Measurements from ENCODE around the gene PSMD1.

Gene PSMD1

GRCh38 chr2:231011526-231011925 lies 45.1 kb upstream of the PSMD1 start:
- H3K9me3 ChIP-seq, result no peaks in the 10 kb centered on the region
- intact Hi-C loops (cut with DNase I; ENCODE audit: low total_unique reads), result no loop called here
- DNase-seq, result no peak
- no peaks in the 10 kb centered on the region for H3K4me1 ChIP-seq
- peaks cover 0 to 22% of the 10 kb centered on the region in 2 donors for H3K27me3 ChIP-seq
- no peak for TF ChIP-seq CTCF (IDR thresholded peaks at IDR 0.05)
- no peak overlapping the region for H3K27ac ChIP-seq
- no peak overlapping the region for H3K4me3 ChIP-seq
- no peaks in the 10 kb centered on the region for H3K36me3 ChIP-seq

DNA sequence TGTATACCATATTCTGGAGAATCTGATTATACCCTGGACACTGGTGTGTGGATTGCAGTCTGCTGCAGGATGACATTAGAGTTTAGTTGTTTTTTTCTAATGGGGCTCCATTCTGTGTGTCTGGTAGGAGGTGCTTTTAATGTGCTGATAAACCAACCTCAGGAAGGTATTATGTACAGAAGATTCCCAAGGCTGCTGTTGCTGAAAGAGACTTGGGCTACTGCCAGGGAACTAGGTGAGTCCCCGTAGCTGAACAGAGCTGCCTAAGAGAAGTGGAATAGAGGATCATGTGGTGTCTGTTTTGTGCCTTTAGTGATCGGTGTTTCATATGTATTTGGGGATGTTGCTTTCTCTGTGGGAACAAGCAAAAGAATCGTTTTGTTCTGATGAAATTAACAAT lies 44.2 kb upstream of the PSMD1 start:
- Histone ChIP-seq H3K4me1 (no peaks in the 10 kb centered on the region), H3K27me3 (peaks cover 0 to 22% of the 10 kb centered on the region in 2 donors), H3K4me3 (no peak overlapping the region), H3K9me3 (no peaks in the 10 kb centered on the region), H3K27ac (no peak overlapping the region), H3K36me3 (no peaks in the 10 kb centered on the region)
- intact Hi-C loops (cut with DNase I; ENCODE audit: low total_unique reads), result no loop called here
- no peak for TF ChIP-seq CTCF (IDR thresholded peaks at IDR 0.05)
- DNase-seq, result no peak

- Histone ChIP-seq H3K36me3 (no peaks in the 10 kb centered on the region), H3K27ac (no peak overlapping the region), H3K4me3 (no peak overlapping the region), H3K27me3 (peaks cover 0 to 16% of the 10 kb centered on the region in 2 donors), H3K4me1 (no peaks in the 10 kb centered on the region), H3K9me3 (no peaks in the 10 kb centered on the region)
- intact Hi-C loops (cut with DNase I; ENCODE audit: low total_unique reads), result no loop called here
- TF ChIP-seq CTCF (IDR thresholded peaks at IDR 0.05), result no peak
- no peak for DNase-seq
Observed at GRCh38 chr2:231013820-231014219, 42.8 kb upstream of the PSMD1 start.

DNA sequence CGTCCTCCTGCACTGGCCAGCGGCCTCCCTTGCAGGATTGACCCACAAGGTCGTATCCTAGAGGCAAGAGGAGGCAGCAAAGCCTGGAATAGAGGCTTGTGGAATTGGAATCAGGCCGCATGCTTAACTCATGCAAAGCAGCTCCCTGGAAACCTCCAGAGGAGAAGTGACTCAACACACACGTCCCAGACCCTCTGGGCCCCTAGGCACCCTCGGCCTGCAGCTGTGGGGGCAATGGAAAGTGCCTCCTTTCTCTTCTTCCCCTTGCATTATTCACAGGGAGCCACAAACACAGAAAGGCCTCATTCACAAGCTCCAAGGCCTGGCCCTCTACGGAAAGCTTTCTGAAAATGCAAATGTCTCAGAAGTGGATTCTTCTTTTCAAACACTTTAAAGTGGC lies 41.2 kb upstream of the PSMD1 start:
- peaks cover 0 to 12% of the 10 kb centered on the region in 2 donors for H3K27me3 ChIP-seq
- DNase-seq, result no peak
- no peak for TF ChIP-seq CTCF (IDR thresholded peaks at IDR 0.05)
- H3K27ac ChIP-seq, result no peak overlapping the region
- H3K4me3 ChIP-seq, result no peak overlapping the region
- H3K36me3 ChIP-seq, result no peaks in the 10 kb centered on the region
- H3K4me1 ChIP-seq, result no peaks in the 10 kb centered on the region
- intact Hi-C loops (cut with DNase I; ENCODE audit: low total_unique reads), result no loop called here
- H3K9me3 ChIP-seq, result no peaks in the 10 kb centered on the region

- no peak for DNase-seq
- Histone ChIP-seq H3K27me3 (peaks cover 0 to 12% of the 10 kb centered on the region in 2 donors), H3K9me3 (no peaks in the 10 kb centered on the region), H3K4me3 (no peak overlapping the region), H3K4me1 (no peaks in the 10 kb centered on the region), H3K27ac (no peak overlapping the region), H3K36me3 (no peaks in the 10 kb centered on the region)
- TF ChIP-seq CTCF (IDR thresholded peaks at IDR 0.05), result no peak
- intact Hi-C loops (cut with DNase I; ENCODE audit: low total_unique reads), result no loop called here
Observed at GRCh38 chr2:231015926-231016325, 40.7 kb upstream of the PSMD1 start.

- no peaks in the 10 kb centered on the region for H3K4me1 ChIP-seq
- no peaks in the 10 kb centered on the region for H3K9me3 ChIP-seq
- H3K36me3 ChIP-seq, result no peaks in the 10 kb centered on the region
- TF ChIP-seq CTCF (IDR thresholded peaks at IDR 0.05), result no peak
- DNase-seq, result no peak
- intact Hi-C loops (cut with DNase I; ENCODE audit: low total_unique reads), result no loop called here
- H3K27me3 ChIP-seq, result peaks cover 0 to 7% of the 10 kb centered on the region in 2 donors
- no peak overlapping the region for H3K27ac ChIP-seq
- no peak overlapping the region for H3K4me3 ChIP-seq
Observed at GRCh38 chr2:231016566-231017230, 40.0 kb upstream of the PSMD1 start.
